ENCODE data around the gene XYLT1. TPM values are rescaled to one million over a fixed set of nuclear protein-coding genes. Genes with fewer than 3 reads are reported as not detected.

XYLT1 gene
- polyA plus RNA-seq, 1 donor (not counting 4 experiments of a cell fraction or from before 2014, with no cell fraction given): 4.4 TPM

- DNase-seq (ENCODE audit: low read depth, low spot score) (no peak), FAIRE-seq (no peak)
- dilution Hi-C loops (cut with MboI; ENCODE audit: extremely low pct_ligation_motif_present, low sequenced_read_pairs): no loop called here
- H3K9me3 ChIP-seq (ENCODE audit: control insufficient read depth, low read depth, low read length): no peaks in the 10 kb centered on the region
- no peak overlapping the region for H3K9ac ChIP-seq (ENCODE audit: control insufficient read depth, extremely low read depth, insufficient read depth, low read length)
- no peaks in the 10 kb centered on the region for H4K20me1 ChIP-seq (ENCODE audit: control insufficient read depth, extremely low read depth, insufficient read depth, low read length)
- no peaks in the 10 kb centered on the region for H3K27me3 ChIP-seq (ENCODE audit: control insufficient read depth, extremely low read depth, insufficient read depth, low read length)
- no peaks in the 10 kb centered on the region for H3K79me2 ChIP-seq (ENCODE audit: control insufficient read depth, insufficient read depth, low read length)
- no peak overlapping the region for H3K4me2 ChIP-seq (ENCODE audit: control insufficient read depth, extremely low read depth, insufficient read depth, low read depth, low read length)
- H3K27ac ChIP-seq (ENCODE audit: control insufficient read depth, insufficient read depth, low read length): no peak overlapping the region
- no peak for TF ChIP-seq CTCF (optimal IDR thresholded peaks at IDR 0.05 in 1 of 3, IDR thresholded peaks at IDR 0.05 in 1 of 3, conservative IDR thresholded peaks at IDR 0.05 in 1 of 3; ENCODE audit: extremely low read depth in 1 of 3, insufficient read depth in 2 of 3, low read length in 3 of 3)
- no peak for TF ChIP-seq EZH2 (IDR thresholded peaks at IDR 0.05; ENCODE audit: low read length)
- H2AFZ ChIP-seq (ENCODE audit: control insufficient read depth, low read length): no peak overlapping the region
- no peaks in the 10 kb centered on the region for H3K9me1 ChIP-seq (ENCODE audit: control insufficient read depth, extremely low read depth, insufficient read depth, low read length)
- no peak overlapping the region for H3K4me3 ChIP-seq (ENCODE audit: control insufficient read depth in 2 of 3, extremely low read depth in 1 of 3, insufficient read depth in 2 of 3, low read depth in 1 of 3, low read length in 3 of 3)
- H3K36me3 ChIP-seq (ENCODE audit: control insufficient read depth in 2 of 2, extremely low read depth in 1 of 2, insufficient read depth in 2 of 2, low read length in 2 of 2): no peaks in the 10 kb centered on the region
- no peaks in the 10 kb centered on the region for H3K4me1 ChIP-seq (ENCODE audit: control insufficient read depth, extremely low read depth, insufficient read depth, low read length)
Measured at GRCh38 chr16:17409894-17410293, 60.9 kb downstream of the XYLT1 start.

GRCh38 chr16:17408955-17409441 is 61.8 kb downstream of the XYLT1 start:
- dilution Hi-C loops (cut with MboI; ENCODE audit: extremely low pct_ligation_motif_present, low sequenced_read_pairs): no loop called here
- no peak overlapping the region for H3K27ac ChIP-seq (ENCODE audit: control insufficient read depth, insufficient read depth, low read length)
- H3K36me3 ChIP-seq (ENCODE audit: control insufficient read depth in 2 of 2, extremely low read depth in 1 of 2, insufficient read depth in 2 of 2, low read length in 2 of 2): no peaks in the 10 kb centered on the region
- no peaks in the 10 kb centered on the region for H3K4me1 ChIP-seq (ENCODE audit: control insufficient read depth, extremely low read depth, insufficient read depth, low read length)
- no peak overlapping the region for H2AFZ ChIP-seq (ENCODE audit: control insufficient read depth, low read length)
- no peak overlapping the region for H3K4me2 ChIP-seq (ENCODE audit: control insufficient read depth, extremely low read depth, insufficient read depth, low read depth, low read length)
- no peak overlapping the region for H3K9ac ChIP-seq (ENCODE audit: control insufficient read depth, extremely low read depth, insufficient read depth, low read length)
- H3K9me3 ChIP-seq (ENCODE audit: control insufficient read depth, low read depth, low read length): no peaks in the 10 kb centered on the region
- no peaks in the 10 kb centered on the region for H4K20me1 ChIP-seq (ENCODE audit: control insufficient read depth, extremely low read depth, insufficient read depth, low read length)
- FAIRE-seq: no peak
- H3K4me3 ChIP-seq (ENCODE audit: control insufficient read depth in 2 of 3, extremely low read depth in 1 of 3, insufficient read depth in 2 of 3, low read depth in 1 of 3, low read length in 3 of 3): no peak overlapping the region
- no peak for DNase-seq (ENCODE audit: low read depth, low spot score)
- H3K27me3 ChIP-seq (ENCODE audit: control insufficient read depth, extremely low read depth, insufficient read depth, low read length): no peaks in the 10 kb centered on the region
- no peaks in the 10 kb centered on the region for H3K9me1 ChIP-seq (ENCODE audit: control insufficient read depth, extremely low read depth, insufficient read depth, low read length)
- no peaks in the 10 kb centered on the region for H3K79me2 ChIP-seq (ENCODE audit: control insufficient read depth, insufficient read depth, low read length)
- TF ChIP-seq EZH2 (IDR thresholded peaks at IDR 0.05; ENCODE audit: low read length) (no peak), CTCF (optimal IDR thresholded peaks at IDR 0.05 in 1 of 3, IDR thresholded peaks at IDR 0.05 in 1 of 3, conservative IDR thresholded peaks at IDR 0.05 in 1 of 3; ENCODE audit: extremely low read depth in 1 of 3, insufficient read depth in 2 of 3, low read length in 3 of 3) (no peak)
